Measurements from ENCODE around the gene ARNT2.
"Not testable (repeated sequence)": the region's sequence is repeated elsewhere in the genome, so short reads cannot be mapped to it uniquely, and the experiment has no call there.

Gene ARNT2

GRCh38 chr15:80510985-80511384 lies 106.8 kb downstream of the ARNT2 start:
- DNase-seq (ENCODE audit: low read depth in 2 of 3, low spot score in 2 of 3) = not testable (repeated sequence)

GRCh38 chr15:80512726-80513660 lies 108.8 kb downstream of the ARNT2 start:
- DNase-seq (ENCODE audit: low read depth in 2 of 3, low spot score in 2 of 3) = no peak

GRCh38 chr15:80514071-80514780 lies 110.0 kb downstream of the ARNT2 start:
- no peak for DNase-seq (ENCODE audit: low read depth in 2 of 3, low spot score in 2 of 3)

GRCh38 chr15:80517290-80517689 lies 113.1 kb downstream of the ARNT2 start:
- DNase-seq (ENCODE audit: low read depth in 2 of 3, low spot score in 2 of 3) = no peak

- no peak for DNase-seq (ENCODE audit: low read depth in 2 of 3, low spot score in 2 of 3)
Observed at GRCh38 chr15:80518522-80518921, 114.3 kb downstream of the ARNT2 start.

GRCh38 chr15:80523746-80524145 lies 119.6 kb downstream of the ARNT2 start:
- DNase-seq (ENCODE audit: low read depth in 2 of 3, low spot score in 2 of 3) = no peak

GRCh38 chr15:80525853-80526252 lies 121.7 kb downstream of the ARNT2 start:
- DNase-seq (ENCODE audit: low read depth in 2 of 3, low spot score in 2 of 3) = no peak

- DNase-seq (ENCODE audit: low read depth in 2 of 3, low spot score in 2 of 3) = no peak
Observed at GRCh38 chr15:80526556-80527340, 122.6 kb downstream of the ARNT2 start.

GRCh38 chr15:80527406-80527805 lies 123.2 kb downstream of the ARNT2 start:
- no peak for DNase-seq (ENCODE audit: low read depth in 2 of 3, low spot score in 2 of 3)

GRCh38 chr15:80527961-80528360 lies 123.8 kb downstream of the ARNT2 start:
- DNase-seq (ENCODE audit: low read depth in 2 of 3, low spot score in 2 of 3) = no peak

GRCh38 chr15:80530737-80531365 lies 126.7 kb downstream of the ARNT2 start:
- DNase-seq (ENCODE audit: low read depth in 2 of 3, low spot score in 2 of 3) = no peak

- no peak for DNase-seq (ENCODE audit: low read depth in 2 of 3, low spot score in 2 of 3)
Observed at GRCh38 chr15:80531388-80531787, 127.2 kb downstream of the ARNT2 start.

GRCh38 chr15:80531796-80532195 lies 127.6 kb downstream of the ARNT2 start:
- DNase-seq (ENCODE audit: low read depth in 2 of 3, low spot score in 2 of 3) = no peak

- DNase-seq (ENCODE audit: low read depth in 2 of 3, low spot score in 2 of 3) = no peak
Observed at GRCh38 chr15:80533790-80534333, 129.7 kb downstream of the ARNT2 start.

- DNase-seq (ENCODE audit: low read depth in 2 of 3, low spot score in 2 of 3) = no peak
Observed at GRCh38 chr15:80536231-80536630, 132.0 kb downstream of the ARNT2 start.

- DNase-seq (ENCODE audit: low read depth in 2 of 3, low spot score in 2 of 3) = no peak
Observed at GRCh38 chr15:80536716-80537115, 132.5 kb downstream of the ARNT2 start.

- no peak for DNase-seq (ENCODE audit: low read depth in 2 of 3, low spot score in 2 of 3)
Observed at GRCh38 chr15:80545078-80545477, 140.9 kb downstream of the ARNT2 start.

GRCh38 chr15:80547264-80547663 lies 143.1 kb downstream of the ARNT2 start:
- DNase-seq (ENCODE audit: low read depth in 2 of 3, low spot score in 2 of 3) = no peak

GRCh38 chr15:80549191-80549590 lies 145.0 kb downstream of the ARNT2 start:
- DNase-seq (ENCODE audit: low read depth in 2 of 3, low spot score in 2 of 3) = no peak

GRCh38 chr15:80549654-80550053 lies 145.5 kb downstream of the ARNT2 start:
- DNase-seq (ENCODE audit: low read depth in 2 of 3, low spot score in 2 of 3) = no peak

All from activated CD8-positive, alpha-beta memory T cell treated with anti-CD3 and anti-CD28 coated beads for 48 hours (primary cell).